Fibroblast of the aortic adventitia (primary cell): Measurements from ENCODE around the gene HEXIM1. TPM values are rescaled to one million over a fixed set of nuclear protein-coding genes. Genes with fewer than 3 reads are reported as not detected.

Experiments used
- DNase-seq: peaks from one replicate; pipeline ENCODE4 v3.0.0-alpha.2; 2010; ENCODE audit warnings: low read depth
- H3K4me3 ChIP-seq: 2 replicates; pipeline ENCODE4 v1.5.1; 2011; ENCODE audit warnings: low read depth, mild to moderate bottlenecking, control low read depth, low read length, moderate library complexity
- total RNA-seq: library from RNA; depleted of rRNA; stranded (reverse); fragments of >200 nt; gene quantifications from 2 replicates; pipeline ENCODE4 v1.2.3, GENCODE V29; 2012; ENCODE audit warnings: low replicate concordance
- TF ChIP-seq, protein P1 (sequence below): IDR thresholded peaks from 2 replicates; pipeline ENCODE4 v1.5.1; 2011; ENCODE audit warnings: mild to moderate bottlenecking, low read length, control low read depth, inconsistent platforms; ENCODE audit not compliant: insufficient read depth

Gene HEXIM1
- total RNA-seq, result 9.2 and 10.0 TPM in 2 replicates

- DNase-seq, result peak; percentile 100
- TF ChIP-seq, protein P1, sequence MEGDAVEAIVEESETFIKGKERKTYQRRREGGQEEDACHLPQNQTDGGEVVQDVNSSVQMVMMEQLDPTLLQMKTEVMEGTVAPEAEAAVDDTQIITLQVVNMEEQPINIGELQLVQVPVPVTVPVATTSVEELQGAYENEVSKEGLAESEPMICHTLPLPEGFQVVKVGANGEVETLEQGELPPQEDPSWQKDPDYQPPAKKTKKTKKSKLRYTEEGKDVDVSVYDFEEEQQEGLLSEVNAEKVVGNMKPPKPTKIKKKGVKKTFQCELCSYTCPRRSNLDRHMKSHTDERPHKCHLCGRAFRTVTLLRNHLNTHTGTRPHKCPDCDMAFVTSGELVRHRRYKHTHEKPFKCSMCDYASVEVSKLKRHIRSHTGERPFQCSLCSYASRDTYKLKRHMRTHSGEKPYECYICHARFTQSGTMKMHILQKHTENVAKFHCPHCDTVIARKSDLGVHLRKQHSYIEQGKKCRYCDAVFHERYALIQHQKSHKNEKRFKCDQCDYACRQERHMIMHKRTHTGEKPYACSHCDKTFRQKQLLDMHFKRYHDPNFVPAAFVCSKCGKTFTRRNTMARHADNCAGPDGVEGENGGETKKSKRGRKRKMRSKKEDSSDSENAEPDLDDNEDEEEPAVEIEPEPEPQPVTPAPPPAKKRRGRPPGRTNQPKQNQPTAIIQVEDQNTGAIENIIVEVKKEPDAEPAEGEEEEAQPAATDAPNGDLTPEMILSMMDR, result no peak
- peak within 1 kb of the TSS; percentile 81 for H3K4me3 ChIP-seq
These were observed at the start of gene HEXIM1 for GRCh38 chr17:45148183-45149036. TSS of gene HEXIM1 (plus strand) at chr17:45148475. CDS start at chr17:45149191, 716 bp downstream.

DNA sequence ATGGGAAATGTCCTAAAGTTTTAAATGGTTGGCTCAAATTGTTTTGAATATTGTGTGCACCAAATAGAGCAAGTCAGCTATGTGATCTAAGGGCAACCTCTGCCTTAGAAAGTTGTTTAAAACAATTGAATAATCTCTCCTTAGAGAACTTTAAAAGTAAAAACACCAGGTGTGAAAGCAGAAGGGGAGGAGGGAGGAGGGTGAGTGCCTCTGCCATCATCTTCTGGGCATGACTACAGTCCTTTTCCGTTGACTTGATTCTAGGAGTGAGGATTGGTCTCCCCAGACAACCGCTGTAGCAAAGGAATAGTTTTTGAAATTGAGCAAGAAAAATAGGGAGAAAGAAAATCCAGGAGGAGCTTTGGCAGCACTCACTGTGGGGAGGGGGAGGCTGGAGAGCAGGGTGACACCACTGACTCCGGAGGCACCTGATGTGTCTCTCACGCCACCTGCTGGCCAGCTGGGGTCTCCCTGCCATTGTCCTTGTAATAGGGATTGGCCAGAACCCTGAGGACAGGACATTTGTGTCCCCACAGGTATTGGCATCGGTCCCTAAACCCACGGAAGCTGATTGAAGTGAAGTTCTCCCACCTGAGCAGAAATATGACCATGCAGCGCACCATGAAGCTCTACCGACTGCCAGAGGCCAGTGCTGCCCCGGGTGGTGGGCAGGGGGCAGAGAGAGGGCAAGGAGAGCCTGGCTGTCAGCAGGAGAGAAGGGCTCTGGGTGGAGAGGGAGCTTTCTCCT lies 49.2 kb upstream of the HEXIM1 start:
- TF ChIP-seq, protein P1, result peak; percentile 86
- DNase-seq, result peak; percentile 87
- H3K4me3 ChIP-seq, result no peak overlapping the region

- DNase-seq, result no peak
- no peak overlapping the region for H3K4me3 ChIP-seq
- TF ChIP-seq, protein P1, result no peak
These were observed 46.8 kb upstream of the HEXIM1 start for GRCh38 chr17:45101546-45101882.

DNA sequence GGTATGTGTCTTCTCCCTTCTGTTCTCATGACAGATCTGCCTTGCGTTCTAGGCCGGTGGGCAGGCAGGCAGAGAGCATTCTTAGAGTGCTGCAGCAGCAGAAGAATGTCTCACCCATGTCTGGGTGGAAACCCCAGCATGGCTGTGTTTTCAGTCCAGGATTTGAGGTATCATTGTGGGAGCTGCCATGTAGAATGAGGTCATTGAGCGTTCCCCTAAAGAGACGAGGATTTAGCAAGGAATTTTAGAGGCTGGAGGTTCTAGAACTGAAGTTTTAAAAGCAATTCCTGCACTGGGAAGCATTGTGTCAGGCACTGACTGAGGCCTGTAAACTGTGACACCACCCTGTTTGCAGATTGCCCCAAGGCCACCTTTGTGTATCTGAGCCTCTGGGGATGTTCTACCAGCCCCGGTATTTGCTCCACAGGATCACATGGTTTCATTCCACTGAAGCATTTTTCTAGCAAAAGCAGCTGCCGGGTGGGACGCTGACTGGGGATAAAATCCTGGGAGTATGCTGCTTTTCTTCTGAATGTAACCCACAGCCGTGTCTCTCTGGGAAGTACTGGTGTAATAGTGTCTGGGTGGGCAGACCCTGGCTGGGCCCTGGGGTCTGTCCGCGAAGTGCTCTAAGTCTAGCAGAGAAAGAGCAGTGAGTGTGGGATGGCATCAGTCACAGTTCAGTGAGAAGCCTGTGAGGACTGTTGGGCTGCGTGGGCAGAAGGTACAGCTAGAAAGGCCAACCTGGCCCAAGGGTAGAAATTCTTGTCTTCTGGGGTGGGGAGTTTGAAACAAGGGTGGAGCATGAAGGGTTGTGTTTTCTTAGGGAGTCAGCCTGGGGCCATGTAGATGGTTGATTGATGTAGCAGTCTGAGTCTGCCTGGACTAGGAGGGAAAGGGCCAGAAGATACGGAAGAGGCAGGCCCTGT lies 46.1 kb upstream of the HEXIM1 start:
- TF ChIP-seq, protein P1, result no peak
- peak; percentile 44 for DNase-seq
- no peak overlapping the region for H3K4me3 ChIP-seq

DNA sequence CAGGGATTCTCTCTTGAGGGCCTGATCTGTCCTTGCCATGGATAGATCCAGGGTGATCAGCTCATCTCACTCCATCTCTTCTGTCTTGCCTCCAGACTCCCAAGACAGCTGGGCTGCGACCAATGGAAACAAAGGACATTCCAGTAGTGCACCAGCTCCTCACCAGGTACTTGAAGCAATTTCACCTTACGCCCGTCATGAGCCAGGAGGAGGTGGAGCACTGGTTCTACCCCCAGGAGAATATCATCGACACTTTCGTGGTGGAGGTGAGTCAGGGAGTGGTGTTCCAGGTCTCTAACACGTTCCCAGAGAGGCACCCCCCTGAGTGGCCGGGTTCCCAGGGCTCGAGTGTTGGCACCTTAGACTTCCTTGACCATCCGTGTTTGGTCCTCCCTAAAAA lies 45.4 kb upstream of the HEXIM1 start:
- no peak overlapping the region for H3K4me3 ChIP-seq
- DNase-seq, result no peak
- TF ChIP-seq, protein P1, result no peak

DNA sequence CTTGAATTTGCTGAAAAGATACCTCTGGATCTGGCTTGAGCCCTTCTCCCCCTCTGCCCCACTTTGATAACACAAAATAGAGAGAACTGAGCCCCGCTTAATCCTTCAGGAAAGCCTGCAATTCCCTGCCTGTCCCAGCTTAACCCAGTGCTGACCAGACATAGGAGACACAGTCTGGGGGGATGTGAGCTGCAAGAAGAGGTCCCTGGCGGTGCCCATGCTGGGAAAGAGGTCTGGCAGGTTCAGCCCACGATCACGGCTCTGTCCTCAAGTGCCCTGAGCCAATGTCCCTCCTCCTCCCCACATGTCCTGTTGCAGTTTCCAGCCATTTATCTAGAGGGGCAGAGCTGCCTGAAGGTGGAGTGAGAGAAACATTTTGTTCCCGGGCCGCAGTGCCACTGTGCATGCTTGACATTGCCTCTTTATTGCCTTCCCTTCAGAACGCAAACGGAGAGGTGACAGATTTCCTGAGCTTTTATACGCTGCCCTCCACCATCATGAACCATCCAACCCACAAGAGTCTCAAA lies 44.9 kb upstream of the HEXIM1 start:
- H3K4me3 ChIP-seq, result no peak overlapping the region
- no peak for DNase-seq
- TF ChIP-seq, protein P1, result no peak
